ENCODE data around the gene DCTN3. TPM values are rescaled to one million over a fixed set of nuclear protein-coding genes. Genes with fewer than 3 reads are reported as not detected.

Gene DCTN3
- total and polyA plus RNA-seq, 2 donors (not counting 3 experiments of a cell fraction or from before 2014, with no cell fraction given): 91.0 to 170 TPM

- H4K20me1 ChIP-seq (replicated peaks; ENCODE audit: control insufficient read depth, extremely low read depth, insufficient read depth, low read length): no peaks in the 10 kb centered on the region
- peaks cover 9% of the 10 kb centered on the region for H3K4me1 ChIP-seq (ENCODE audit: control insufficient read depth, extremely low read depth, insufficient read depth, low read length)
- DNase-seq (ENCODE audit: low read depth, low spot score) (no peak), FAIRE-seq (no peak)
- H3K4me3 ChIP-seq (replicated peaks in 1 of 3; ENCODE audit: insufficient read depth in 1 of 3, low read depth in 1 of 3, low read length in 3 of 3): no peak overlapping the region
- no TSS peak for BruUV-seq (replicated peaks)
- H3K4me2 ChIP-seq (ENCODE audit: insufficient read depth, low read length): no peak overlapping the region
- ChIA-PET POLR2A (no interaction called here), CTCF (interaction anchor here (5.4 to 5.8 kb wide), 4 partner anchors 14 to 204 kb away, joined by 40 to 104 read pairs (median 80); no protein-coding TSS in a partner anchor)
- TF ChIP-seq JUN (IDR thresholded peaks at IDR 0.05; ENCODE audit: borderline replicate concordance, insufficient read depth, insufficient read length, low read depth) (no peak), POLR2AphosphoS5 (IDR thresholded peaks at IDR 0.05; ENCODE audit: insufficient read depth, low read depth, low read length) (no peak), CTCF (IDR thresholded peaks at IDR 0.05; ENCODE audit: extremely low read depth in 1 of 2, insufficient read depth in 1 of 2, low read depth in 1 of 2, low read length in 2 of 2) (no peak), GATA2 (IDR thresholded peaks at IDR 0.05; ENCODE audit: insufficient read depth, insufficient read length, low read depth, low read length) (no peak), MAX (IDR thresholded peaks at IDR 0.05; ENCODE audit: insufficient read depth, insufficient read length) (no peak), POLR2A (IDR thresholded peaks at IDR 0.05; ENCODE audit: low read depth, low read length) (no peak), EZH2 (IDR thresholded peaks at IDR 0.05; ENCODE audit: borderline replicate concordance, low read depth, low read length, severe bottlenecking) (no peak), FOS (IDR thresholded peaks at IDR 0.05; ENCODE audit: borderline replicate concordance, insufficient read depth, low read length) (no peak), MYC (IDR thresholded peaks at IDR 0.05; ENCODE audit: low read depth, low read length) (no peak)
- H3K27ac ChIP-seq (ENCODE audit: insufficient read depth, low read depth, low read length): no peak overlapping the region
- no peak overlapping the region for H3K9ac ChIP-seq (replicated peaks; ENCODE audit: extremely low read depth, insufficient read depth, low read length)
- H3K36me3 ChIP-seq (ENCODE audit: control insufficient read depth in 2 of 2, extremely low read depth in 1 of 2, insufficient read depth in 2 of 2, low read length in 2 of 2): no peaks in the 10 kb centered on the region
- no peaks in the 10 kb centered on the region for H3K9me1 ChIP-seq (replicated peaks; ENCODE audit: control insufficient read depth, extremely low read depth, insufficient read depth, low read length)
- no peak overlapping the region for H2AFZ ChIP-seq (ENCODE audit: low read depth, low read length)
- no peaks in the 10 kb centered on the region for H3K9me3 ChIP-seq (replicated peaks; ENCODE audit: control insufficient read depth, insufficient read depth, low read length)
- intact Hi-C loops (cut with micrococcal nuclease): no loop called here
- H3K27me3 ChIP-seq (ENCODE audit: control insufficient read depth in 2 of 2, insufficient read depth in 2 of 2, low read length in 2 of 2): peaks cover 0 to 10% of the 10 kb centered on the region in 2 experiments
- dilution Hi-C loops (cut with MboI; ENCODE audit: extremely low pct_ligation_motif_present, low sequenced_read_pairs): no loop called here
- H3K79me2 ChIP-seq (ENCODE audit: control insufficient read depth, insufficient read depth, low read length): peaks cover 2% of the 10 kb centered on the region
Measured at GRCh38 chr9:34607331-34607730, 13.0 kb downstream of the DCTN3 start.
